ENCODE data around the gene ERBB2.

DNA sequence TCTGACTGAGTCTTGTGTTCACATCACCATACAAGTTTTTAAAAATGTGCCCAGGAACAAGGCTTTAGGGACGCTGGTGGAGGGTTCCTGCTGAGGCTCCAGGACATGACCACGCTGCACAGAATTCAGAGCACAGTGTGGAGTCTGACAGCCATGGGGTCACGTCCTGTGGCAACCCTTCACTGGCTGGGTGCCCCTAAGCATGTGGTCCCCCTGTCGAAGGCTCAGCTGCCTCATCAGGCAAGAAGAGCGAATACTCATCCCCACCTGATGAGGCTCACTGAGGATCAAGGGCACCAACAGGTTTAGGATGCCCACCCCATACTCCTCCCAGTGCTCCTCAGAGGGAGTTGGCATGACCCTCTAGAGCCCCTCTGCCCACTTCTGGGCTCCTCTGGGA is 25.7 kb upstream of the ERBB2 start:
- TF ChIP-seq EZH2 (IDR thresholded peaks at IDR 0.05; ENCODE audit: borderline replicate concordance, control insufficient read depth, low read depth, low read length) (no peak), RCOR1 (conservative IDR thresholded peaks at IDR 0.05; ENCODE audit: low read depth, low read length) (no peak), MYC (IDR thresholded peaks at IDR 0.05; ENCODE audit: insufficient read depth, insufficient read length, insufficient replicate concordance, low read length, severe bottlenecking) (no peak), IKZF1 (conservative IDR thresholded peaks at IDR 0.05) (no peak), SUPT20H (IDR thresholded peaks at IDR 0.05; ENCODE audit: borderline replicate concordance, control insufficient read depth, low read depth, low read length) (no peak), POLR2AphosphoS5 (IDR thresholded peaks at IDR 0.05; ENCODE audit: low read length) (no peak)
